Loucy (cell line): ENCODE measurements around the gene KRT86.

Experiments
- CTCF ChIP-seq: fragments of 200-600 bp; sonication (generic); conservative IDR thresholded peaks from 2 replicates; pipeline ENCODE4 v1.5.1; 2014; ENCODE audit warnings: mild to moderate bottlenecking, antibody characterized with exemption, low read length
- EZH2phosphoT487 ChIP-seq: fragments of 200-600 bp; IDR thresholded peaks from 2 replicates; pipeline ENCODE4 v1.6.1; 2018; ENCODE audit warnings: antibody characterized with exemption, mild to moderate bottlenecking, moderate library complexity, borderline replicate concordance

- no peak for TF ChIP-seq CTCF
- TF ChIP-seq EZH2phosphoT487, result no peak
Observed at GRCh38 chr12:52331039-52331438, 56.6 kb downstream of the KRT86 start.
